ENCODE measurements around the gene UBE2G2. TPM values are rescaled to one million over a fixed set of nuclear protein-coding genes. Genes with fewer than 3 reads are reported as not detected.

The UBE2G2 gene
- total and polyA plus RNA-seq, 2 of the 4 experiments (the other 2 are of a cell fraction), result 65.4 to 91.7 TPM

DNA sequence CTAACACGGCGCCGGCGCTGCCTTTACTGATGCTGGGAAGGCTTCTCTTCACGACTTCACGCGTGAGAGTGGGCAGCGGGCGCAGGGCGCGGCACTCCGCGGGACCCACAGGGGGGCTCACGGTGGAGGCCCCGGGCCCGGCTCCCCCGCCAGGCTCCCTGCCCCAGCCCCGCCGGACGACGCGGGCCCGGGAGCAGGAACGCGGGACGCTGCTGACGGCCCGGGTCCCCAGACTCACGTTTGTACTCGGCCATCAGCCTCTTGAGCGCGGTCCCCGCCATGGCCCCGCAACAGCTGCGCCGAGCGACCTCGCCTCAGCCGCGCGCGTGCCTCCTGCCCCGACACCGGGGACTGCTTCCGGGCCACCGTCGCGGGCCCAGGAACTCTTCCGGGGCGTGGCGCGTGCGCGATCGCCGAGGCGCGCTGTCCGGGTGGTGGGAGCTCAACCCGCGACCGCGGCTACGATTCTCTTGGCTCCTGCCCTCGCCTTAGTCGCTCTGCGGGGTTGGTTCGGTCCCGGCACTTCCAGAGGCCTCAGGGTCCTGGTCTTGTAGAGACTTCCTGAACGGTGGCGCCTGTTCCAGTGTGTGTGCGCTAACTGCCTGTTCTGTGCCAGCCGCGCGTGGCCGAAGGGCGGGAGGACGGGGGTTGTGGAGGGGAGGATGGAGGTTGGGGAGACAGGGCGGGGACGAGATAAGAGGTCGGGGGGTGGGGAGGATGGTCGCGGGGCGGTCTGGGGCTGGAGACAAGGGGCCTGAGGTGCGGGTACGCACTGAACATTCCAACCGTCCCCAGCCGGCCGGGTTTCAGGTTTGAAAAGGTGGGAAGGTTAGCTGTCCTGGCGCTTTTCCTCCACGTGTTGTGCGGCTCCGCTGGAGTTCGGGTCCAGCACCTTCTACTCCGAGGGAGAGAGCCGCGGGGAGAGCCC, at the start of gene UBE2G2 (continued):
- TF ChIP-seq, protein P1, sequence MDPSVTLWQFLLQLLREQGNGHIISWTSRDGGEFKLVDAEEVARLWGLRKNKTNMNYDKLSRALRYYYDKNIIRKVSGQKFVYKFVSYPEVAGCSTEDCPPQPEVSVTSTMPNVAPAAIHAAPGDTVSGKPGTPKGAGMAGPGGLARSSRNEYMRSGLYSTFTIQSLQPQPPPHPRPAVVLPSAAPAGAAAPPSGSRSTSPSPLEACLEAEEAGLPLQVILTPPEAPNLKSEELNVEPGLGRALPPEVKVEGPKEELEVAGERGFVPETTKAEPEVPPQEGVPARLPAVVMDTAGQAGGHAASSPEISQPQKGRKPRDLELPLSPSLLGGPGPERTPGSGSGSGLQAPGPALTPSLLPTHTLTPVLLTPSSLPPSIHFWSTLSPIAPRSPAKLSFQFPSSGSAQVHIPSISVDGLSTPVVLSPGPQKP (IDR thresholded peaks at IDR 0.05; ENCODE audit: borderline replicate concordance, low read depth, low read length), result no peak
- no peak for TF ChIP-seq CEBPB (IDR thresholded peaks at IDR 0.05; ENCODE audit: low read depth, low read length)
- TF ChIP-seq RCOR1 (IDR thresholded peaks at IDR 0.05; ENCODE audit: insufficient replicate concordance, low read length), result no peak
- TF ChIP-seq MXI1 (IDR thresholded peaks at IDR 0.05; ENCODE audit: borderline replicate concordance, low read depth, low read length), result peak; percentile 91; the same call in 1 of the 2 replicates
- TF ChIP-seq RFX5 (IDR thresholded peaks at IDR 0.05; ENCODE audit: low read depth, low read length), result no peak
